ENCODE measurements around the gene NUDT1. TPM values are rescaled to one million over a fixed set of nuclear protein-coding genes. Genes with fewer than 3 reads are reported as not detected.

NUDT1 gene
- total RNA-seq, 1 experiment from 2014 or later: 84.7 TPM

DNA sequence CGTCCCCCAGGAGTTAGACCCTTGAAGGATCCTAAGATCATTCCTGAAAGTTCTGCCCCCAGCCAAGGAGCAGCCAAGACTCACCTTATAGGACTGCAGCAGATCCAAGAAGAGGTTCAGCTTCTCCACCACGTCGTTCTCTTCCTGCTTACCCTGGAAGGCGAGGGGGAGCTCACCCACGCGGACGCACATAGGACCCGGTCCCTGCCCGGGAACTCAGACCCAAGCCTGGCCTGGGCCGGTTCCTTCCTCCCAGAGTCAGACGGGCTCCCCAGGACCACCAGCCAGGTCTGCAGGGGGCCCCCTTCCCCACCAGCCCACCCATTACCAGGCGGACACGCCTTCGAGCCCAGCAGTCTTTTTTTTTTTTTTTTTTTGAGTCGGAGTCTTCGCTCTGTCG, 15.6 kb downstream of the NUDT1 start:
- Histone ChIP-seq H3K18ac (ENCODE audit: insufficient read length, low read depth, low read length) (no peak overlapping the region), H4K8ac (replicated peaks; ENCODE audit: insufficient read length, low read depth, low read length) (no peak overlapping the region), H3K4me2 (ENCODE audit: insufficient read depth, insufficient read length, low read length) (no peak overlapping the region), H3K79me2 (ENCODE audit: insufficient read depth, low read length) (no peaks in the 10 kb centered on the region), H2BK120ac (ENCODE audit: low read depth, low read length, poor library complexity, severe bottlenecking) (no peak overlapping the region), H2BK20ac (ENCODE audit: low read depth, low read length, poor library complexity, severe bottlenecking) (no peak overlapping the region), H3K4me1 (ENCODE audit: insufficient read depth, low read length) (no peaks in the 10 kb centered on the region), H2BK12ac (ENCODE audit: insufficient read length, low read depth, low read length) (no peak overlapping the region), H3T11ph (ENCODE audit: low read length) (no peak overlapping the region), H2BK5ac (ENCODE audit: insufficient read length, low read length) (no peak overlapping the region), H3K4ac (ENCODE audit: low read depth, low read length) (no peak overlapping the region), H3K9me3 (ENCODE audit: control insufficient read depth, low read depth, low read length) (no peaks in the 10 kb centered on the region), H3K9ac (ENCODE audit: extremely low read depth, insufficient read length, low read length) (no peak overlapping the region), H4K5ac (ENCODE audit: insufficient read length, low read depth, low read length) (no peak overlapping the region), H3K14ac (ENCODE audit: insufficient read depth, low read length) (no peak overlapping the region), H2AFZ (ENCODE audit: low read length) (no peak overlapping the region), H3K79me1 (ENCODE audit: insufficient read depth, low read depth, low read length, poor library complexity, severe bottlenecking) (no peaks in the 10 kb centered on the region), H3K23ac (ENCODE audit: insufficient read length, low read depth, low read length) (no peak overlapping the region), H4K91ac (ENCODE audit: insufficient read length, low read depth, low read length) (no peak overlapping the region), H3K27me3 (ENCODE audit: insufficient read depth, low read length) (no peaks in the 10 kb centered on the region), H3K23me2 (ENCODE audit: insufficient read length, low read depth, low read length, poor library complexity, severe bottlenecking) (no peaks in the 10 kb centered on the region), H2BK15ac (ENCODE audit: low read depth, low read length) (no peak overlapping the region), H4K20me1 (ENCODE audit: control insufficient read depth, insufficient read depth, insufficient read length) (no peaks in the 10 kb centered on the region), H2AK5ac (ENCODE audit: insufficient read length, low read length) (no peak overlapping the region), H3K27ac (ENCODE audit: insufficient read length, low read depth, low read length) (no peak overlapping the region), H3K56ac (ENCODE audit: insufficient read length, low read depth, low read length) (no peak overlapping the region)
- DNase-seq: no peak
- no peaks in the 10 kb centered on the region for H3K4me1 Mint-ChIP-seq
- TF ChIP-seq, protein P1, sequence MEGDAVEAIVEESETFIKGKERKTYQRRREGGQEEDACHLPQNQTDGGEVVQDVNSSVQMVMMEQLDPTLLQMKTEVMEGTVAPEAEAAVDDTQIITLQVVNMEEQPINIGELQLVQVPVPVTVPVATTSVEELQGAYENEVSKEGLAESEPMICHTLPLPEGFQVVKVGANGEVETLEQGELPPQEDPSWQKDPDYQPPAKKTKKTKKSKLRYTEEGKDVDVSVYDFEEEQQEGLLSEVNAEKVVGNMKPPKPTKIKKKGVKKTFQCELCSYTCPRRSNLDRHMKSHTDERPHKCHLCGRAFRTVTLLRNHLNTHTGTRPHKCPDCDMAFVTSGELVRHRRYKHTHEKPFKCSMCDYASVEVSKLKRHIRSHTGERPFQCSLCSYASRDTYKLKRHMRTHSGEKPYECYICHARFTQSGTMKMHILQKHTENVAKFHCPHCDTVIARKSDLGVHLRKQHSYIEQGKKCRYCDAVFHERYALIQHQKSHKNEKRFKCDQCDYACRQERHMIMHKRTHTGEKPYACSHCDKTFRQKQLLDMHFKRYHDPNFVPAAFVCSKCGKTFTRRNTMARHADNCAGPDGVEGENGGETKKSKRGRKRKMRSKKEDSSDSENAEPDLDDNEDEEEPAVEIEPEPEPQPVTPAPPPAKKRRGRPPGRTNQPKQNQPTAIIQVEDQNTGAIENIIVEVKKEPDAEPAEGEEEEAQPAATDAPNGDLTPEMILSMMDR (conservative IDR thresholded peaks at IDR 0.05): no peak
- H3K9me3 Mint-ChIP-seq: no peaks in the 10 kb centered on the region
- WGBS (ENCODE audit: extremely low coverage, insufficient read length, low lambda C conversion rate): no CpG with 5 or more reads among the region's 17 CpGs
- peak overlapping the region in 2 of 3 experiments; percentile 12 to 19; a peak in 3 of 7 replicates for H3K27ac Mint-ChIP-seq
- no peak overlapping the region for H3K4me3 Mint-ChIP-seq
- no peaks in the 10 kb centered on the region for H3K27me3 Mint-ChIP-seq (ENCODE audit: low read depth)
- peaks cover 8 to 38% (median 21%) of the 10 kb centered on the region in 3 experiments; a peak in 5 of 7 replicates for H3K36me3 Mint-ChIP-seq (ENCODE audit: insufficient read depth in 1 of 3, low read depth in 3 of 3)
